IPS DF 6.9 (cell line): ENCODE data around the gene CEP104.
"Not testable (repeated sequence)": the region's sequence is repeated elsewhere in the genome, so short reads cannot be mapped to it uniquely, and the experiment has no call there.

Experiments
- DNase-seq: peaks from one replicate; pipeline ENCODE4 v3.0.0-alpha.2; 2013; ENCODE audit warnings: low read depth, low spot score
- H3K27ac ChIP-seq: one replicate; pipeline ENCODE4 v1.5.1; 2013; ENCODE audit warnings: low read length, control low read depth
- H3K27me3 ChIP-seq: 2 replicates; pipeline ENCODE4 v1.6.1; 2013; ENCODE audit warnings: mild to moderate bottlenecking, low read length; ENCODE audit not compliant: control insufficient read depth, insufficient read depth
- H3K36me3 ChIP-seq: 2 replicates; pipeline ENCODE4 v1.6.1; 2013; ENCODE audit warnings: low read length; ENCODE audit not compliant: control insufficient read depth, insufficient read depth
- H3K4me1 ChIP-seq: 2 replicates; pipeline ENCODE4 v1.6.1; 2013; ENCODE audit warnings: low read length; ENCODE audit not compliant: control insufficient read depth, insufficient read depth
- H3K4me3 ChIP-seq: 2 replicates; pipeline ENCODE4 v1.5.1; 2013; ENCODE audit warnings: mild to moderate bottlenecking, low read length
- H3K9me3 ChIP-seq: 2 replicates; pipeline ENCODE4 v1.6.1; 2013; ENCODE audit warnings: low read length, inconsistent platforms; ENCODE audit not compliant: control insufficient read depth, insufficient read depth
- WGBS: extraction: QIAGEN DNeasy Blood & Tissue Kit; methylation state at CpG from one replicate; pipeline ENCODE4 v1.1.7; 2013; ENCODE audit warnings: mixed read lengths, missing lambda C conversion rate; ENCODE audit not compliant: insufficient read length, insufficient coverage; 5-methylcytosine and 5-hydroxymethylcytosine counted together

The CEP104 gene

GRCh38 chr1:3816331-3817137 is 40.5 kb downstream of the CEP104 start:
- Histone ChIP-seq H3K27ac (no peak overlapping the region), H3K4me3 (no peak overlapping the region), H3K4me1 (no peaks in the 10 kb centered on the region), H3K27me3 (no peaks in the 10 kb centered on the region), H3K36me3 (peaks cover 5% of the 10 kb centered on the region), H3K9me3 (no peaks in the 10 kb centered on the region)
- WGBS: no CpG with 5 or more reads among the region's 38 CpGs
- DNase-seq: no peak

GRCh38 chr1:3814771-3815561 is 42.0 kb downstream of the CEP104 start:
- Histone ChIP-seq H3K4me1 (no peaks in the 10 kb centered on the region), H3K27ac (no peak overlapping the region), H3K9me3 (no peaks in the 10 kb centered on the region), H3K36me3 (peaks cover 5% of the 10 kb centered on the region), H3K27me3 (no peaks in the 10 kb centered on the region), H3K4me3 (no peak overlapping the region)
- DNase-seq: no peak
- WGBS: no CpG with 5 or more reads among the region's 42 CpGs

GRCh38 chr1:3814065-3814464 is 42.9 kb downstream of the CEP104 start:
- no peak for DNase-seq
- Histone ChIP-seq H3K4me1 (no peaks in the 10 kb centered on the region), H3K9me3 (no peaks in the 10 kb centered on the region), H3K4me3 (no peak overlapping the region; the same call in 1 of the 2 replicates), H3K36me3 (peaks cover 5% of the 10 kb centered on the region), H3K27ac (no peak overlapping the region), H3K27me3 (no peaks in the 10 kb centered on the region)
- no CpG with 5 or more reads among the region's 2 CpGs for WGBS

GRCh38 chr1:3811595-3811911 is 45.5 kb downstream of the CEP104 start:
- no CpG with 5 or more reads among the region's 2 CpGs for WGBS
- Histone ChIP-seq H3K4me3 (no peak overlapping the region), H3K9me3 (no peaks in the 10 kb centered on the region; the same call in 1 of the 2 replicates), H3K4me1 (no peaks in the 10 kb centered on the region), H3K36me3 (peaks cover 5% of the 10 kb centered on the region), H3K27me3 (no peaks in the 10 kb centered on the region), H3K27ac (no peak overlapping the region)
- DNase-seq: no peak

GRCh38 chr1:3810149-3810761 is 46.8 kb downstream of the CEP104 start:
- DNase-seq, H3K4me1 ChIP-seq, H3K27me3 ChIP-seq, H3K9me3 ChIP-seq, H3K27ac ChIP-seq, H3K4me3 ChIP-seq, H3K36me3 ChIP-seq: not testable (repeated sequence)
- WGBS: no CpG with 5 or more reads among the region's 9 CpGs

GRCh38 chr1:3809680-3810079 is 47.3 kb downstream of the CEP104 start:
- Histone ChIP-seq H3K27ac (no peak overlapping the region), H3K27me3 (no peaks in the 10 kb centered on the region), H3K4me3 (no peak overlapping the region), H3K4me1 (no peaks in the 10 kb centered on the region), H3K36me3 (no peaks in the 10 kb centered on the region), H3K9me3 (no peaks in the 10 kb centered on the region; the same call in 1 of the 2 replicates)
- no peak for DNase-seq
- WGBS: no CpG with 5 or more reads among the region's 7 CpGs

GRCh38 chr1:3807769-3808168 is 49.2 kb downstream of the CEP104 start:
- H3K4me3 ChIP-seq: no peak overlapping the region
- no peaks in the 10 kb centered on the region; the same call in 1 of the 2 replicates for H3K9me3 ChIP-seq
- H3K27ac ChIP-seq: no peak overlapping the region
- no peaks in the 10 kb centered on the region for H3K27me3 ChIP-seq
- DNase-seq: no peak
- H3K36me3 ChIP-seq: no peaks in the 10 kb centered on the region
- WGBS: no CpG with 5 or more reads among the region's 5 CpGs
- no peaks in the 10 kb centered on the region for H3K4me1 ChIP-seq

- H3K27ac ChIP-seq: no peak overlapping the region
- H3K4me3 ChIP-seq: no peak overlapping the region
- H3K9me3 ChIP-seq: no peaks in the 10 kb centered on the region; the same call in 1 of the 2 replicates
- no CpG with 5 or more reads among the region's 11 CpGs for WGBS
- no peaks in the 10 kb centered on the region for H3K27me3 ChIP-seq
- no peak for DNase-seq
- no peaks in the 10 kb centered on the region for H3K4me1 ChIP-seq
- no peaks in the 10 kb centered on the region for H3K36me3 ChIP-seq
These were observed 52.0 kb downstream of the CEP104 start for GRCh38 chr1:3805038-3805437.

GRCh38 chr1:3804627-3804944 is 52.4 kb downstream of the CEP104 start:
- not testable (repeated sequence) for H3K4me1 ChIP-seq, H3K4me3 ChIP-seq, DNase-seq, H3K9me3 ChIP-seq, H3K36me3 ChIP-seq, H3K27ac ChIP-seq, H3K27me3 ChIP-seq
- WGBS: no CpG with 5 or more reads among the region's 7 CpGs

GRCh38 chr1:3803905-3804626 is 52.9 kb downstream of the CEP104 start:
- no CpG with 5 or more reads among the region's 19 CpGs for WGBS

More at GRCh38 chr1:3803905-3804626, 52.9 kb downstream of the CEP104 start:
- H3K9me3 ChIP-seq: no peaks in the 10 kb centered on the region; the same call in 1 of the 2 replicates
- no peaks in the 10 kb centered on the region for H3K27me3 ChIP-seq
- no peaks in the 10 kb centered on the region for H3K36me3 ChIP-seq
- no peak for DNase-seq
- H3K4me1 ChIP-seq: no peaks in the 10 kb centered on the region
- no peak overlapping the region for H3K4me3 ChIP-seq
- no peak overlapping the region for H3K27ac ChIP-seq
